Spinal cord (tissue), 10 donors: Measurements from ENCODE around the gene PLEKHO2. TPM values are rescaled to one million over a fixed set of nuclear protein-coding genes. Genes with fewer than 3 reads are reported as not detected.
"Not testable (repeated sequence)": the region's sequence is repeated elsewhere in the genome, so short reads cannot be mapped to it uniquely, and the experiment has no call there.

ENCODE experiments used
- DNase-seq, 6 donors: peaks; one replicate each; pipeline versions ENCODE4 v3.0.0 to v3.0.0-alpha.2; 2013 to 2015; ENCODE audit warnings: low spot score in 6 of 6, low read depth in 4 of 6
- H3K27ac ChIP-seq: one replicate; pipeline ENCODE4 v1.5.1; 2013; ENCODE audit warnings: low read depth, low read length, control low read depth
- H3K27me3 ChIP-seq: one replicate; pipeline ENCODE4 v1.6.1; 2013; ENCODE audit warnings: low read length; ENCODE audit not compliant: control insufficient read depth, insufficient read depth
- H3K36me3 ChIP-seq: one replicate; pipeline ENCODE4 v1.6.1; 2013; ENCODE audit warnings: low read length; ENCODE audit not compliant: control insufficient read depth, insufficient read depth
- H3K4me1 ChIP-seq: one replicate; pipeline ENCODE4 v1.6.1; 2013; ENCODE audit warnings: low read length; ENCODE audit not compliant: control insufficient read depth, insufficient read depth
- H3K4me3 ChIP-seq: one replicate; pipeline ENCODE4 v1.5.1; 2013; ENCODE audit warnings: low read depth, low read length, control low read depth
- H3K9me3 ChIP-seq: one replicate; pipeline ENCODE4 v1.6.1; 2013; ENCODE audit warnings: low read length; ENCODE audit not compliant: control insufficient read depth, insufficient read depth
- WGBS: methylation state at CpG from one replicate; pipeline ENCODE4 v1.1.5; 2013; ENCODE audit warnings: missing lambda C conversion rate; ENCODE audit not compliant: insufficient coverage; 5-methylcytosine and 5-hydroxymethylcytosine counted together
- long read RNA-seq, 4 donors: transcript quantifications; one replicate each; lab custom pipeline, GENCODE V29; 2026
- polyA plus RNA-seq, 2 donors: library from polyadenylated mRNA; unstranded; fragments of 120-200 nt; gene quantifications; one replicate each; pipeline ENCODE4 v1.2.1, GENCODE V29; 2013; ENCODE audit not compliant: insufficient read length in 2 of 2
- total RNA-seq, 2 donors: library from RNA; depleted of rRNA in 1 of 2; stranded (reverse); fragments of 120-200 nt in 1 of 2; fragments of >200 nt in 1 of 2; gene quantifications; one replicate each; pipeline versions ENCODE4 v1.2.3 to v1.2.4, GENCODE V29; 2013 to 2014
- donor health status: healthy.

The PLEKHO2 gene, protein sequence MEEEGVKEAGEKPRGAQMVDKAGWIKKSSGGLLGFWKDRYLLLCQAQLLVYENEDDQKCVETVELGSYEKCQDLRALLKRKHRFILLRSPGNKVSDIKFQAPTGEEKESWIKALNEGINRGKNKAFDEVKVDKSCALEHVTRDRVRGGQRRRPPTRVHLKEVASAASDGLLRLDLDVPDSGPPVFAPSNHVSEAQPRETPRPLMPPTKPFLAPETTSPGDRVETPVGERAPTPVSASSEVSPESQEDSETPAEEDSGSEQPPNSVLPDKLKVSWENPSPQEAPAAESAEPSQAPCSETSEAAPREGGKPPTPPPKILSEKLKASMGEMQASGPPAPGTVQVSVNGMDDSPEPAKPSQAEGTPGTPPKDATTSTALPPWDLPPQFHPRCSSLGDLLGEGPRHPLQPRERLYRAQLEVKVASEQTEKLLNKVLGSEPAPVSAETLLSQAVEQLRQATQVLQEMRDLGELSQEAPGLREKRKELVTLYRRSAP
- total RNA-seq (10 to 100 TPM; 17.5 to 26.0 TPM), polyA plus RNA-seq (10 to 100 TPM; 13.2 to 15.0 TPM)
- long read RNA-seq, donor 1, partial matches to known transcripts, result 0 of 2 reads
- long read RNA-seq, donor 1, other reads (novel, unspliced or antisense), result 0 of 2 reads
- long read RNA-seq, donor 2, partial matches to known transcripts, result 0 of 2 reads
- long read RNA-seq, donor 2, other reads (novel, unspliced or antisense), result 0 of 2 reads
- long read RNA-seq, donor 3, partial matches to known transcripts, result 0 of 4 reads
- long read RNA-seq, donor 3, other reads (novel, unspliced or antisense), result 0 of 4 reads
- long read RNA-seq, donor 4, transcript PLEKHO2-201 (6 exons, 3,720 nt), result major isoform, 7 of 7 reads
- long read RNA-seq, donor 4, partial matches to known transcripts, result 0 of 7 reads
- long read RNA-seq, donor 4, other reads (novel, unspliced or antisense), result 0 of 7 reads

DNA sequence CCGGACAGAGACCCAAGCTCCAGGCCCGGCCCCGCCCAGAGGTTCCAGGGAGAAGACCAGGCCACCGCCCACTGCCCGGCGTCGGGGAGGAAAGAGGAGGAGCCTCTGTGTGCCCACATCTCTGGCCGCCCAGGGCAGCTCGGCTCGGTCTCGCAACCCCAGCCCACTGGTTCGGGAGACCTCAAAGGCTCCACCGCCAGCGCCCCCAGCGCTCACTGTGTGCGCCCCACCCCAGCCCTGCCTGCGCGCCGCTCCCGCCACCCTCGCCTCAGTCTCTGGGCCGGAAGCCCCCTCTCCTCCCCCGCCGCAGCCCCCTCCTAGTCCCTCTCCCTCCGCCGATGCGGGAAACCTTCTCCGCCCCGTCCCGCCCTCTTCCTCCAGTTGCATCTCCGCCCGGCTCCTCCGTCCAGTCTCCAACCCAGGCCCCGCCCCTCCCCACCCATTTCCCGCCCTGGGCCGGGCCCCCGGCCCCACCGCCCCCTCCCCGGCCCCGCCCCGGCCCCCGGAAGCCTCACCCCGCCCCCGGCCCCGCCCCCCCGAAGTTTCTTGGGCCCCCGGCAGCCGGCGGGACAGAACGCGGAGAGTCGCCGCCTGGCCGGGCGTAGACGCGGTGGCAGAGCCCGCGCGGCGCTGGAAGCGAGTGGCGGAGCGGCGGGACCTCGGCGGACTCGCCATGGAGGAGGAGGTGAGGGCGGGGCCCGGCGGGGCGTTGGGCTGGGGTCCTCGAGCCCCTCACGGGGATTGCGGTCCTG is at the start of gene PLEKHO2:
PLEKHO2 (plus strand) TSS at position 572 of the 752 bp plus-strand sequence; CDS start at position 674, 102 bp downstream.
- peak in 5 of 6 donors; percentile 78 to 97 (median 85) for DNase-seq
- H3K27ac ChIP-seq, result peak within 1 kb of the TSS; percentile 94
- WGBS, result under 1% methylated on average over 52 of the region's 75 CpGs

DNA sequence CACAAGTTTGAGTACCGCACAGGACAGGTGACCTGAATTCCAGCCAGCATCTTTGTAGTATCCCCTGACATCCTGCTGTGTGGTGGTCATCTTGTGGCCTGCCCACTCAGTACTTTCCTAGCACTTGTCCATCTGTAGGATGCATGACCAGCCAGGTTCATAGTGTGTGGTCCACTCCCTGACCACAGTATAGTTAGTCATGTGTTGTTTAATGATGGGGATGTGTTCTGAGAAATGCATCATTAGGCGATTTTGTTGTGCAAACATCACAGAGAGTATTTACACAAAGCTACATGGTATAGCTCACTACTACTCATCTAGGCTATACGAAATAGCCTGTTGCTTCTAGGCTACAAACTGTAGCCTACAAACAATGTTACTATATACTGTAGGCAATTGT is 49.4 kb upstream of the PLEKHO2 start:
- no peak for DNase-seq
- Histone ChIP-seq H3K27me3 (no peaks in the 10 kb centered on the region), H3K9me3 (no peaks in the 10 kb centered on the region), H3K36me3 (no peaks in the 10 kb centered on the region), H3K27ac (no peak overlapping the region), H3K4me3 (no peak overlapping the region), H3K4me1 (no peaks in the 10 kb centered on the region)
- WGBS, result 75% methylated on average over 1 of the region's 3 CpGs

More for the DNA sequence above, at the start of gene PLEKHO2:
- peak within 1 kb of the TSS; percentile 84 for H3K4me3 ChIP-seq
- H3K4me1 ChIP-seq, result peaks cover 53% of the 10 kb centered on the region
- H3K27me3 ChIP-seq, result no peaks in the 10 kb centered on the region
- H3K9me3 ChIP-seq, result no peaks in the 10 kb centered on the region
- peaks cover 3% of the 10 kb centered on the region for H3K36me3 ChIP-seq

DNA sequence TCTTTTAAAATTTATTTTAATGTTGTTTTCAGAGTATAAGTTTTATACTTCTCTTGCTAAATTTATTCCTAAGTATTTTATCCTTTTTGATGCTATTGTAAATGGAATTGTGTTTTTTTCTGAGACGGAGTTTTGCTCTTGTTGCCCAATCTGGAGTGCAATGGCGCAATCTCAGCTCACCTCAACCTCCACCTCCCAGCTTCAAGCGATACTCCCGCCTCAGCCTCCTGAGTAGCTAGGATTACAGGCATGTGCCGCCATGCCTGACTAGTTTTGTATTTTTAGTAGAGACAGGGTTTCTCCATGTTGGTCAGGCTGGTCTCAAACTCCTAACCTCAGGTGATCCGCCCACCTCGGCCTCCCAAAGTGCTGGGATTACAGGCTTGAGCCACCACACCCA is 46.4 kb upstream of the PLEKHO2 start:
- WGBS, result 100% methylated on average over 1 of the region's 7 CpGs
- not testable (repeated sequence) for DNase-seq

GRCh38 chr15:64795921-64796320 is 45.8 kb upstream of the PLEKHO2 start:
- H3K9me3 ChIP-seq, H3K4me3 ChIP-seq, DNase-seq, H3K4me1 ChIP-seq, H3K27me3 ChIP-seq, H3K36me3 ChIP-seq, H3K27ac ChIP-seq: not testable (repeated sequence)
- 91% methylated on average over 8 of the region's 9 CpGs for WGBS

More for the DNA sequence above, 46.4 kb upstream of the PLEKHO2 start:
- not testable (repeated sequence) for H3K27me3 ChIP-seq, H3K36me3 ChIP-seq, H3K27ac ChIP-seq, H3K4me3 ChIP-seq, H3K9me3 ChIP-seq, H3K4me1 ChIP-seq

- not testable (repeated sequence) for H3K36me3 ChIP-seq, H3K27ac ChIP-seq, H3K9me3 ChIP-seq, H3K27me3 ChIP-seq, DNase-seq, H3K4me3 ChIP-seq, H3K4me1 ChIP-seq
- WGBS, result 90% methylated on average over 6 of the region's 29 CpGs
Measured at GRCh38 chr15:64798905-64799304, 42.8 kb upstream of the PLEKHO2 start.

DNA sequence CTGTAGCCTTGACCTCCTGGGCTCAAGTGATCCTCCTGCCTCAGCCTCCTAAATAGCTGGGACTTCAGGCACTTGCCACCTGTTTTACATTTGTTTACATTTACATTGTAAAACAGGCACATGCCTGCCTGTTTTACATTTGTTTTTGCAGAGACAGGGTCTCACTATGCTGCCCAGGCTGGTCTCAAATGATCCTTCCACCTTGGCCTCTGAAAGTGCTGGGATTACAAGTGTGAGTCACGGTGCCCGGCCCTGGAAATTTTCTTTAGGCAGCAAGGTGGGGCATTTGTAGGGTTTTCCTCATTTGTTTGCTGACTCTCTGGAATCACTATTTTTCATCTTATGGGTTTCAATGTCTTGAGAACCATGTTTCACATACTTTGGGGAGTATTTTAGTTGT is 41.2 kb upstream of the PLEKHO2 start:
- Histone ChIP-seq H3K9me3 (no peaks in the 10 kb centered on the region), H3K4me3 (no peak overlapping the region), H3K36me3 (no peaks in the 10 kb centered on the region), H3K27ac (no peak overlapping the region), H3K4me1 (peaks cover 5% of the 10 kb centered on the region), H3K27me3 (no peaks in the 10 kb centered on the region)
- no peak for DNase-seq
- 100% methylated on average over 1 of the region's 2 CpGs for WGBS

DNA sequence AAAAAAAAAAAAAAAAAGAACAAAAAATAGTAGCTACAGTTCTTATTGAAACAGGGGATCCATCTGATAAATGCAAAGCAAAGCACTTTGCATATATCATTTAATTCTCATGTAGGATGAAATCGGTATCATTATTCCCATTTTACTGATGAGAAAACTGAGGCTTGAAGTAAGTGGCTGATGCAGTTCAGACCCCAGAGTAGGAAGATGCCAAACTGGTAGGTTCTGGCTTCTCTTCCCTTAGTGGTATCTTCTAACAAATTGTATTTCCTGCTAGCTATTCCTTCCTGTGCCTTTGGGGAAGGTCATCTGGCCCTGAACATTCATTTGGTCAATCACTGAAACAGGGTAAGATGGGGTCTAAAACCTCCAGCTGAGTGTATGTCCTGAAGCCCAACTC is 38.2 kb upstream of the PLEKHO2 start:
- H3K27me3 ChIP-seq, result no peaks in the 10 kb centered on the region
- no CpG with 5 or more reads among the region's 1 CpG for WGBS
- no peaks in the 10 kb centered on the region for H3K36me3 ChIP-seq
- peaks cover 5% of the 10 kb centered on the region for H3K4me1 ChIP-seq
- H3K9me3 ChIP-seq, result no peaks in the 10 kb centered on the region
- DNase-seq, result no peak
- H3K27ac ChIP-seq, result no peak overlapping the region
- H3K4me3 ChIP-seq, result no peak overlapping the region

GRCh38 chr15:64804619-64805018 is 37.1 kb upstream of the PLEKHO2 start:
- no peaks in the 10 kb centered on the region for H3K36me3 ChIP-seq
- WGBS, result 0% methylated on average over 1 of the region's 2 CpGs
- DNase-seq, result no peak
- H3K27me3 ChIP-seq, result no peaks in the 10 kb centered on the region
- no peak overlapping the region for H3K27ac ChIP-seq
- H3K4me1 ChIP-seq, result peaks cover 5% of the 10 kb centered on the region
- H3K9me3 ChIP-seq, result no peaks in the 10 kb centered on the region
- H3K4me3 ChIP-seq, result no peak overlapping the region

- no peaks in the 10 kb centered on the region for H3K9me3 ChIP-seq
- H3K27me3 ChIP-seq, result no peaks in the 10 kb centered on the region
- H3K36me3 ChIP-seq, result no peaks in the 10 kb centered on the region
- peaks cover 8% of the 10 kb centered on the region for H3K4me1 ChIP-seq
- H3K4me3 ChIP-seq, result no peak overlapping the region
- DNase-seq, result no peak
- 66% methylated on average over 6 of the region's 6 CpGs for WGBS
- H3K27ac ChIP-seq, result no peak overlapping the region
Measured at GRCh38 chr15:64806509-64806908, 35.2 kb upstream of the PLEKHO2 start.
